Measurements from ENCODE around the gene ZNF436. TPM values are rescaled to one million over a fixed set of nuclear protein-coding genes. Genes with fewer than 3 reads are reported as not detected.

The ZNF436 gene
- total and polyA plus RNA-seq, 2 donors (not counting 3 experiments of a cell fraction or from before 2014, with no cell fraction given): 6.5 to 14.0 TPM

DNA sequence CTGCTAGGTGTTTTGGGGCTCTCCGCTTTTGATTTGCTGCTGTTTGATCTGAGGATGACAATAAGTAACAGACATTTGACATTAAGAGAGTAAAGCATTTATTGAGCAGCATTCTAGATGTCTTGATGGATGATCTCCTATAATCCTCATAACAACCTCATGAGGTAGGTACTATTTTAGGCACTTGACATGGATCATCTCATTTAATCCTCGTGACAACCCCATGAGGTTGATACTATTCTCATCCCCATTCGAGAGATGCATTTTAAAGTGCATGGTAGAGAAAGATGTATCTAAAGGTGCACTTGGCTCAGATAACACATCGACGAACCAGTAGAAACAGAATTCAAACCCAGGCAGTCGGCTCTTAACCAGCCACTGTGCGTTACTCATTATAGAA lies 28.3 kb upstream of the ZNF436 start:
- ChIA-PET CTCF (no interaction called here), POLR2A (no interaction called here)
- H2AFZ ChIP-seq (ENCODE audit: low read depth, low read length): no peak overlapping the region
- H3K27me3 ChIP-seq (ENCODE audit: control insufficient read depth in 2 of 2, insufficient read depth in 2 of 2, low read length in 2 of 2): no peaks in the 10 kb centered on the region
- no peak for FAIRE-seq
- H3K36me3 ChIP-seq (ENCODE audit: control insufficient read depth in 2 of 2, extremely low read depth in 1 of 2, insufficient read depth in 2 of 2, low read length in 2 of 2): no peaks in the 10 kb centered on the region
- intact Hi-C loops (cut with micrococcal nuclease): no loop called here
- H3K27ac ChIP-seq (ENCODE audit: insufficient read depth, low read depth, low read length): no peak overlapping the region
- no peak overlapping the region for H3K9ac ChIP-seq (replicated peaks; ENCODE audit: extremely low read depth, insufficient read depth, low read length)
- no peak for DNase-seq (ENCODE audit: low read depth, low spot score)
- no peaks in the 10 kb centered on the region for H3K9me1 ChIP-seq (replicated peaks; ENCODE audit: control insufficient read depth, extremely low read depth, insufficient read depth, low read length)
- H3K4me2 ChIP-seq (ENCODE audit: insufficient read depth, low read length): no peak overlapping the region
- no peaks in the 10 kb centered on the region for H4K20me1 ChIP-seq (replicated peaks; ENCODE audit: control insufficient read depth, extremely low read depth, insufficient read depth, low read length)
- dilution Hi-C loops (cut with MboI; ENCODE audit: extremely low pct_ligation_motif_present, low sequenced_read_pairs): no loop called here
- H3K4me1 ChIP-seq (ENCODE audit: control insufficient read depth, extremely low read depth, insufficient read depth, low read length): peaks cover 28% of the 10 kb centered on the region
- H3K9me3 ChIP-seq (replicated peaks; ENCODE audit: control insufficient read depth, insufficient read depth, low read length): no peaks in the 10 kb centered on the region
- TF ChIP-seq MAX (IDR thresholded peaks at IDR 0.05; ENCODE audit: insufficient read depth, insufficient read length) (no peak), MYC (IDR thresholded peaks at IDR 0.05; ENCODE audit: low read depth, low read length) (no peak), FOS (IDR thresholded peaks at IDR 0.05; ENCODE audit: borderline replicate concordance, insufficient read depth, low read length) (no peak), POLR2A (IDR thresholded peaks at IDR 0.05; ENCODE audit: low read depth, low read length) (no peak), EZH2 (IDR thresholded peaks at IDR 0.05; ENCODE audit: borderline replicate concordance, low read depth, low read length, severe bottlenecking) (no peak)
- H3K79me2 ChIP-seq (ENCODE audit: control insufficient read depth, insufficient read depth, low read length): no peaks in the 10 kb centered on the region
- no peak overlapping the region for H3K4me3 ChIP-seq (replicated peaks in 1 of 3; ENCODE audit: insufficient read depth in 1 of 3, low read depth in 1 of 3, low read length in 3 of 3)
- no TSS peak for BruUV-seq (replicated peaks)

DNA sequence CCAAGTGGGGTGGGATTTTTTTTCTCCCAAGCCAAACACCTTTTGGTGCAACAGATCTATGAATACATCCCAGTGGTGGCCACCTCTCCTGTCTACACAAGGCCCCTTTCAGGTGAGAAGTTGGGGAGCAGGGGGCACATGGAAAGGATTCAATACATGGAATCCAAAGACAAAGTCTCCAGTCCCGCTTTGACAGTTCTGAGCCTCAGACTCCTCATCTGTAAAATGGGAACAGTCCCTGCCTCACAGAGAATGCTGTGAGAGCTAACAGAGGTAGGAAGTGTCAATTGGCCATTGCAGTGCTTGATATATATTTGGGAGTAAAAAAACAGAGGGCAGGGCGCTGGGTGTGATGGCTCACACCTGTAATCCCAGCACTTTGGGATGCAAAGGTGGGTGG lies 26.7 kb upstream of the ZNF436 start:
- no peak overlapping the region for H3K4me2 ChIP-seq (ENCODE audit: insufficient read depth, low read length)
- no peaks in the 10 kb centered on the region for H4K20me1 ChIP-seq (replicated peaks; ENCODE audit: control insufficient read depth, extremely low read depth, insufficient read depth, low read length)
- POLR2A ChIA-PET: no interaction called here
- H3K9me3 ChIP-seq (replicated peaks; ENCODE audit: control insufficient read depth, insufficient read depth, low read length): no peaks in the 10 kb centered on the region
- H3K27ac ChIP-seq (ENCODE audit: insufficient read depth, low read depth, low read length): no peak overlapping the region
- H2AFZ ChIP-seq (ENCODE audit: low read depth, low read length): no peak overlapping the region
- H3K9ac ChIP-seq (replicated peaks; ENCODE audit: extremely low read depth, insufficient read depth, low read length): no peak overlapping the region
- H3K36me3 ChIP-seq (ENCODE audit: control insufficient read depth in 2 of 2, extremely low read depth in 1 of 2, insufficient read depth in 2 of 2, low read length in 2 of 2): no peaks in the 10 kb centered on the region
- dilution Hi-C loops (cut with MboI; ENCODE audit: extremely low pct_ligation_motif_present, low sequenced_read_pairs): no loop called here
- H3K79me2 ChIP-seq (ENCODE audit: control insufficient read depth, insufficient read depth, low read length): no peaks in the 10 kb centered on the region
- no peak for DNase-seq (ENCODE audit: low read depth, low spot score)
- no TSS peak for BruUV-seq (replicated peaks)
- peaks cover 23% of the 10 kb centered on the region for H3K4me1 ChIP-seq (ENCODE audit: control insufficient read depth, extremely low read depth, insufficient read depth, low read length)
- CTCF ChIA-PET: no interaction called here
- H3K9me1 ChIP-seq (replicated peaks; ENCODE audit: control insufficient read depth, extremely low read depth, insufficient read depth, low read length): no peaks in the 10 kb centered on the region
- TF ChIP-seq MYC (IDR thresholded peaks at IDR 0.05; ENCODE audit: low read depth, low read length) (no peak), POLR2A (IDR thresholded peaks at IDR 0.05; ENCODE audit: low read depth, low read length) (no peak), FOS (IDR thresholded peaks at IDR 0.05; ENCODE audit: borderline replicate concordance, insufficient read depth, low read length) (no peak), JUN (IDR thresholded peaks at IDR 0.05; ENCODE audit: borderline replicate concordance, insufficient read depth, insufficient read length, low read depth) (no peak), MAX (IDR thresholded peaks at IDR 0.05; ENCODE audit: insufficient read depth, insufficient read length) (no peak), POLR2AphosphoS5 (IDR thresholded peaks at IDR 0.05; ENCODE audit: insufficient read depth, low read depth, low read length) (no peak), EZH2 (IDR thresholded peaks at IDR 0.05; ENCODE audit: borderline replicate concordance, low read depth, low read length, severe bottlenecking) (no peak), CTCF (IDR thresholded peaks at IDR 0.05; ENCODE audit: extremely low read depth in 1 of 2, insufficient read depth in 1 of 2, low read depth in 1 of 2, low read length in 2 of 2) (no peak), GATA2 (IDR thresholded peaks at IDR 0.05; ENCODE audit: insufficient read depth, insufficient read length, low read depth, low read length) (no peak)
- H3K27me3 ChIP-seq (ENCODE audit: control insufficient read depth in 2 of 2, insufficient read depth in 2 of 2, low read length in 2 of 2): no peaks in the 10 kb centered on the region
- no peak for FAIRE-seq
- H3K4me3 ChIP-seq (replicated peaks in 1 of 3; ENCODE audit: insufficient read depth in 1 of 3, low read depth in 1 of 3, low read length in 3 of 3): no peak overlapping the region
- intact Hi-C loops (cut with micrococcal nuclease): no loop called here
